Activated CD8-positive, alpha-beta T cell treated with anti-CD3 and anti-CD28 coated beads for 36 hours (primary cell): Measurements from ENCODE around the gene DNAJC1. TPM values are rescaled to one million over a fixed set of nuclear protein-coding genes. Genes with fewer than 3 reads are reported as not detected.

Experiments
- ATAC-seq: fragments of 200-7000 bp; cut with Tn5 transposase; one replicate; pipeline ENCODE4 v1.10.0; 2021; ENCODE audit warnings: mild to moderate bottlenecking, moderate library complexity
- CTCF ChIA-PET: fragments of 350-600 bp; sonication (Branson Sonifier 250); formaldehyde crosslinking; loops from one replicate; lab custom pipeline; 2021; ENCODE audit warnings: antibody characterized with exemption; lab: Charles Lee
- POLR2A ChIA-PET: fragments of 350-600 bp; sonication (Branson Sonifier 250); formaldehyde crosslinking; loops from one replicate; lab custom pipeline; 2021; ENCODE audit warnings: antibody characterized with exemption; lab: Charles Lee
- DNase-seq: peaks from one replicate; pipeline ENCODE4 v3.0.0-alpha.2; 2020
- H3K27ac Mint-ChIP-seq: one replicate; pipeline ENCODE4 v1.8.0; 2021; ENCODE audit warnings: mild to moderate bottlenecking, mixed read lengths
- H3K27me3 Mint-ChIP-seq: one replicate; pipeline ENCODE4 v1.8.0; 2021; ENCODE audit warnings: mixed read lengths
- H3K36me3 Mint-ChIP-seq: one replicate; pipeline ENCODE4 v1.8.0; 2021; ENCODE audit warnings: low read depth, mixed read lengths
- H3K4me1 Mint-ChIP-seq: one replicate; pipeline ENCODE4 v1.8.0; 2021; ENCODE audit warnings: low read depth, mixed read lengths
- H3K4me3 Mint-ChIP-seq: one replicate; pipeline ENCODE4 v1.8.0; 2021; ENCODE audit warnings: mild to moderate bottlenecking, moderate library complexity, mixed read lengths
- H3K9me3 Mint-ChIP-seq: one replicate; pipeline ENCODE4 v1.8.0; 2021; ENCODE audit warnings: mixed read lengths
- intact Hi-C: fragments of 100-400 bp; cut with micrococcal nuclease; formaldehyde crosslinking; loops from one replicate; pipeline ENCODE4 v1.10.0; 2022
- total RNA-seq, 2 experiments: library from RNA; stranded (reverse); gene quantifications; one replicate each; pipeline ENCODE4 v1.2.3, GENCODE V29; 2021
- TF ChIP-seq, protein P1 (sequence below): fragments of 200-600 bp; IDR thresholded peaks from one replicate; pipeline ENCODE4 v1.8.0; 2022; ENCODE audit warnings: antibody characterized with exemption, mild to moderate bottlenecking

DNAJC1 gene
- total RNA-seq, 2 experiments from 2014 or later, result 19.3 to 23.7 TPM

DNA sequence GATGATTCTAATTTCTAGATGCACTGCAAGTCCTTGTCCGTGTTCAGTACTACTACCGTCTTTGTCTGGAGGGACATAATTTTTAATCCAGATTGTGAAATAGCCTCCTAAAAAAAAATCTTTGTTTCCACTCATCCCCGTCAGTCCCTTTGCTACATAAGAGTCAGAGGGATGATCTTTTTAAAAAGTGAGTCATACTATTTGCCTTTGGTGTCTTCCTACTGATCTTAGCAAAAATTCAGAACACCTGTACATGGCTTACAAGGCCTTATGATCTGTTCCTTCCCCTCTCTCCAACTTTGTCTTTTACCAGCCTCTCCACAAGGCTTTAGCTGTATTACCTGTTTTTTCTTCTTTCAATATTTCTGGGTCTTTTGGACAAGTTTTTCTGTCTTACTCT is 296.0 kb downstream of the DNAJC1 start:
- H3K36me3 Mint-ChIP-seq, result peaks cover 30% of the 10 kb centered on the region
- ATAC-seq (no peak), DNase-seq (no peak)
- ChIA-PET POLR2A (no interaction called here), CTCF (no interaction called here)
- TF ChIP-seq, protein P1, sequence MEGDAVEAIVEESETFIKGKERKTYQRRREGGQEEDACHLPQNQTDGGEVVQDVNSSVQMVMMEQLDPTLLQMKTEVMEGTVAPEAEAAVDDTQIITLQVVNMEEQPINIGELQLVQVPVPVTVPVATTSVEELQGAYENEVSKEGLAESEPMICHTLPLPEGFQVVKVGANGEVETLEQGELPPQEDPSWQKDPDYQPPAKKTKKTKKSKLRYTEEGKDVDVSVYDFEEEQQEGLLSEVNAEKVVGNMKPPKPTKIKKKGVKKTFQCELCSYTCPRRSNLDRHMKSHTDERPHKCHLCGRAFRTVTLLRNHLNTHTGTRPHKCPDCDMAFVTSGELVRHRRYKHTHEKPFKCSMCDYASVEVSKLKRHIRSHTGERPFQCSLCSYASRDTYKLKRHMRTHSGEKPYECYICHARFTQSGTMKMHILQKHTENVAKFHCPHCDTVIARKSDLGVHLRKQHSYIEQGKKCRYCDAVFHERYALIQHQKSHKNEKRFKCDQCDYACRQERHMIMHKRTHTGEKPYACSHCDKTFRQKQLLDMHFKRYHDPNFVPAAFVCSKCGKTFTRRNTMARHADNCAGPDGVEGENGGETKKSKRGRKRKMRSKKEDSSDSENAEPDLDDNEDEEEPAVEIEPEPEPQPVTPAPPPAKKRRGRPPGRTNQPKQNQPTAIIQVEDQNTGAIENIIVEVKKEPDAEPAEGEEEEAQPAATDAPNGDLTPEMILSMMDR, result no peak
- intact Hi-C loops, result no loop called here
- no peaks in the 10 kb centered on the region for H3K9me3 Mint-ChIP-seq
- H3K27me3 Mint-ChIP-seq, result no peaks in the 10 kb centered on the region
- no peak overlapping the region for H3K27ac Mint-ChIP-seq
- peaks cover 24% of the 10 kb centered on the region for H3K4me1 Mint-ChIP-seq
- no peak overlapping the region for H3K4me3 Mint-ChIP-seq

Other genes with a start within 250 kb of the DNAJC1 start
- gene EBLN1, start 214.3 kb upstream of the DNAJC1 start, total RNA-seq, result not detected